ENCODE results near the gene SOX15.
"Not testable (repeated sequence)": the region's sequence is repeated elsewhere in the genome, so short reads cannot be mapped to it uniquely, and the experiment has no call there.

SOX15 gene

GRCh38 chr17:7606280-7606679 is 16.4 kb upstream of the SOX15 start:
- DNase-seq: no peak

- DNase-seq: not testable (repeated sequence)
Measured at GRCh38 chr17:7597561-7597960, 7.7 kb upstream of the SOX15 start.

GRCh38 chr17:7593296-7593695 is 3.4 kb upstream of the SOX15 start:
- no peak for DNase-seq

- DNase-seq: no peak
Measured at GRCh38 chr17:7592422-7593021, 2.6 kb upstream of the SOX15 start.

GRCh38 chr17:7591596-7591995 is 1.7 kb upstream of the SOX15 start:
- no peak for DNase-seq

- DNase-seq: no peak
Measured at GRCh38 chr17:7590743-7591142, 849 bp upstream of the SOX15 start.

GRCh38 chr17:7589204-7589868 is 558 bp downstream of the SOX15 start:
- no peak for DNase-seq

GRCh38 chr17:7588553-7589203 is 1.2 kb downstream of the SOX15 start:
- no peak for DNase-seq

GRCh38 chr17:7587420-7588151 is 2.3 kb downstream of the SOX15 start:
- no peak for DNase-seq

- DNase-seq: no peak
Measured at GRCh38 chr17:7586673-7587419, 3.0 kb downstream of the SOX15 start.

GRCh38 chr17:7583253-7584109 is 6.4 kb downstream of the SOX15 start, which contains the start of gene MPDU1:
Gene MPDU1, plus strand, starts transcription at chr17:7583852. Its CDS starts 11 bp downstream, at chr17:7583863.
- DNase-seq: peak; percentile 98

- DNase-seq: no peak
Measured at GRCh38 chr17:7582396-7583252, 7.3 kb downstream of the SOX15 start.

- no peak for DNase-seq
Measured at GRCh38 chr17:7580604-7581575, 9.0 kb downstream of the SOX15 start.

GRCh38 chr17:7579834-7580603 is 9.9 kb downstream of the SOX15 start:
- DNase-seq: no peak

GRCh38 chr17:7579001-7579833 is 10.7 kb downstream of the SOX15 start, which contains the start of gene CD68:
Gene CD68, plus strand, starts transcription at chr17:7579638. Its CDS starts 40 bp downstream, at chr17:7579678.
- no peak for DNase-seq

GRCh38 chr17:7577327-7578199 is 12.3 kb downstream of the SOX15 start:
- DNase-seq: no peak
